ENCODE results near the gene CD55.
"Not testable (repeated sequence)": the region's sequence is repeated elsewhere in the genome, so short reads cannot be mapped to it uniquely, and the experiment has no call there.

CD55 gene

DNA sequence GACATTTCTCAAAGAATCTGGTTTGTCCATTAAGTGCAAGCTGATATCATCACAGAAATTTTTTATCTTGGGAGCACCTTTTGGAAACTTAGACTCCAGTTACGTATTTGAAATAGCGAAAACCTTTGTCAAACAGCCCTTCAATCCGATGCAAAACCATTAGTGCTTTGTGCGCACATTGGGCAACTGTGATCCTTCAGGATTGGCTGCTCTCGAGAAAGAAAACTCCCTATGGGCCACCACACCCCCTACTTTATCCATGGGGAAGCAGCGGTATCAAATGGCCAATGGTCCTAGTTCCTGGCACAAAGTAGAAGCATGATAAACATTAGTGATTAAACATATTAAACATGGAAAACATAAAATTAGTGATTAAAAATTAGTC lies 16.0 kb upstream of the CD55 start:
- no peak for DNase-seq (ENCODE audit: low read depth in 2 of 2)

DNA sequence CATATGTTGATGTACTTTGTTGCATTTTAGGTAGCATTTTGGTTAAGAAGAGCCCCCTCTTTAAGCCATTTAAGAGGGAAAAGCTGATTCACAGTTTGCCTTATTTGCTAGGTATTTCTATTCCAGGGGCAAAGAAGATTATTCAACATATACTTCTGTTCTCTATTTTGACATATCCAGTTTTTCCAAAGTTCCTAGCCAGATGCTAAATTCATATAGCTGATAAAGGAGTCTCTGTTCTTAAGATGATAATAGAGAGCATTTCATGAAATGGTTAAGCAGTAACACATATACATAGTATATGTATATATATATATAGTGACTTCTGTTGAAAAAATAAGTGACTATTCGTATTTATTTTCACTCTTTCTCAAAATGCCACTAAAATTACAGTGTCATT lies 15.5 kb upstream of the CD55 start:
- no peak for DNase-seq (ENCODE audit: low read depth in 2 of 2)

DNA sequence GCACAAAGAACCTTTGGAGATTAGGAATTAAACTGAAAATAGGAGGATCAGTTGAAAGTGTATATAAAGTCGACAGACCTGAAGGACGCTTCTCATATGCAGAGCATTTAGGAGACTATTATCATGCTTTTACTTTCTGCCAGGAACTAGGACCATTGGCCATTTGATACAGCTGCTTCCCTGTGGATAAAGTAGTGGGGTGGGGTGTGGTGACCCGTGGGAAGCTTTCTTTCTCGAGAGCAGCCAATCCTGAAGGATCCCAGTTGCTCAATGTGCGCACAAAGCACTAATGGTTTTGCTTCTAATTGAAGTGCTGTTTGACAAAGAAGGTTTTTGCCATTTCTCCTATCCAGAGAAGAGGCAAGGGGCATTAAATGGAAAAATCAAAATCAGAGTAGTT lies 14.9 kb upstream of the CD55 start:
- DNase-seq (ENCODE audit: low read depth in 2 of 2): no peak

DNA sequence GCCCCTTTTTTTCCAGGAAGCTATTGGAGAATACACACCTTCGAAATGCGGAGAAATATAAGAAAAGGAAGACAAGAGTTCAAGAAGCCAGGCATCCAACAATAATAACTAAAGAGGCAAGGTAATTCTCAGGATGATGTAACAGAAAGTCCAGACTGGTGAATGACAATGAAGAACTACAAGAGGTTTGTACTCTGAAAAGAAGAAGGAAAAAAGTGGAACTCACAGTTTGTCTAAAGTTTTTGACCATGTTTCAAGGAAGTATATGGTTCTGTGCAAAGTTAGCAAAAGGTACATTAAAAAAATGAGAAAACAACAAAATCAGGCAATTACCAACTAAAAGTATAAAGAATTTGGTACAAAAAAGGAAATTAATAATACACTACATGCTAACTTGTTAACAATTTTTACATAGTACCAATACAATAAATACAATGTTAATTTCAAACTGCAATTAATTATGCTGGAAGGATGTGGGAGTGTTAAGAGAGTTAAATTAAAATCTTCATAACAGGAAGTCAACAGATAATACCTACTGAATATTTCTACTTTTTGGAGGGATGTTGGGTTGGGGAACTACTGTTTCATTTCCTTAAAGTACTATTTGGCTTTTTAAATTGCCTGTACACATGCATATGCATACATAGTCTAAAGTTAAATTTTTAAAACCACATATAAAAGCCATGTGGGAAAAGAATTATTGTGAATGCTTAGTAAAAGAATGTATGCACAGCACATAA lies 12.9 kb upstream of the CD55 start:
- no peak for DNase-seq (ENCODE audit: low read depth in 2 of 2)

DNA sequence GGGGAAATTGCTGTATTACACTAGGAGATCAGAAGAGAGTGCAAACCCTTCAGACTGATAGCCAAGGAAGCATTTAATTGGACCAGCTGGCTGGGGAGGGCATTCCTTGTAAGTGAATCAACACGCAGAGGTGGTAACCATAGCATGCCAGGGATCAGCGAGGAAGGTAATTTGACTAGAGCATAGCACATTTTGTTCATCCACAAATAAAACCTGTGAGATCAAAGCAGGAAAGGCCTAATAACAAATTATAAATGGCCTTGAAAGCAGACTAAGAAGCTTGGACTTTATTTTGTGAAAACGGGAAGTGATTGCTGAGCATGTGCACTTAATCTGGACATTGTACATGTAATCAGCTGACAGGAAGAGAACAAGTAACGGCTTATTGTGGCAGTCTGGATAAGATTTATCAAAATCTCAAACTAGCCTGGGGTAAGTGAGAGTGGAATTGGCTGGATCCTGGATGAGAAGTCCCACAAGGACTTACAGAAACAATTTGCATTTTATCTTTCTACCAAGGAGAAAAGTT lies 11.7 kb upstream of the CD55 start:
- no peak for DNase-seq (ENCODE audit: low read depth in 2 of 2)

DNA sequence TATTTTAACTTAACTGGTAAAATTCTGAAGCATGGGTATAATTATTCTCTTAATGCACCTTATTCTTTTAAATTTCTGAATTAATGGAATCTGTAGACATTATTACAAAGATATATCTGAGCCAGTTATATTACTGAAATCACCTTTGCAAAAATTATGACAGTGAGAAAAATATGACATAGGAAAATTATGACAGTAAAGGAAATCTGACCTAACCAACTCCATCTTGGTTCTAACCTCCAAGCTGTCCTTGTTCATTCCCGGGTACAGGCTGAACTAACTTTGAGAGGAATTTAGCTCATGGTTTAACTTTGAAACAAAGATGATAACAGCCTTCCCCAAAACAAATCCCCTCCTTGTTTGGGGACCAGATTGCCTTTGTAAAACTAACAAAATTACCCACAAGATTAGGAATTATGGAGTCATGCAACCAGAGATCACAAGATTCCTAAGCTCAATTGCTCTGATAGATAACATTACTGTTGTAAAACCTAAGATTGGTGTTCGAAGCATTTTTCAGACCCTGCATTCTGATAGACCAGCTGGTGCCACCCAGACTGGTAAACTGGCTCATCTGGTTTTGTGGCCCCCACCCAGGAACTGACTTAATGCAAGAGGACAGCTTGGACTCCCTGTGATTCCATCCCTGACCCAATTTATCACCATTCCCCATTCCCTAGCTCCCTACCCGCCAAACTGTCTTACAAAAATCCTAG lies 9.4 kb upstream of the CD55 start:
- DNase-seq (ENCODE audit: low read depth in 2 of 2): no peak

DNA sequence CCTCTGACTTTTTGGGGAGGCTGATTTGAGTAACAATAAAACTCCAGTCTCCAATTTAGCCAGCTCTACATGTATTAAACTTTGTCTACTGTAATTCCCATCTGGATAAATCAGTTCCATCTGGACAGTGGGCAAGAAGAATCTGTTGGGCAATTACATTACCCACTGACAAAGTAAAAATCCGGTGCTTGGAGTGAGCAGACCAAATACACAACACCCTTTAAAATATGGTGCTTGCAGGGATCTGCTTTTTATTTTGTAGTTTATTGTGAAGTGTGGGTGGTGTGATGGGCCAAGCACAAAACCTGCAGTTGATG lies 8.9 kb upstream of the CD55 start:
- no peak for DNase-seq (ENCODE audit: low read depth in 2 of 2)

DNA sequence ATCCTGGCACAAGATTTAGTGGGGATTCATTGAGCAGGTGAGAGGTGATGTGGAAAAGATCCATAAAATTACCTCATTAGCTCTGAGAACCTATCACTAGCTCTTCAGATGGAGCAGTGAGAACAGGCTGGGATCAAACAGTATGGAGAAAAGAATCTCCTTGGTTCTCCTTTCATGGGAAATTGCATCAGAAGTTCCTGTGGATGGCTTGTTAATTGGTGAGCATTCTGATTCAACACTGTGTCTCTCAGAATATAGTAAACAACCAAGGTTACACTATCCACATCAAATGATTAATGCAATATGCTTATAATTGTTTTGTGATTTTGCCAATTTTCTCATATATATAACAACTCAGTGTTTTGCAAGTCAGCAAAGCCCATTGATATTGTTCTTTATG lies 8.3 kb upstream of the CD55 start:
- no peak for DNase-seq (ENCODE audit: low read depth in 2 of 2)

DNA sequence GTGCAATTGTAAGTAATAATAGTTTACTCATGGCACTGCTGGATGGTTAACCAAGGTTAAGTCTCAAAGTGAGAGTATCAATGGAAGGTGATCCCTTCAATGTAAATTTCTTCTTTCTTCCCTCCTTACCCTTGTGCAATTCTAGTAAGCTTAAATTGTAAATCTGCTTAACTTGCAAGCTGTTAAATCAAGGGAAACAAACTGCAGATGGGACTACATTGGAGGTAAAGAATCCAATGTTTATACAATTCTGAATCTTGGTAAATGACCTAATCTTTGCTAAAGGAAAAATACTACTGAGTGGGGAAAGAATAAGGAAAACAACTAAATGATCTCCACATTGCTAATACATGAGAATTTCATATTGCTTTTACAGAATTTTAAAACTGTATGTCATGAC lies 6.7 kb upstream of the CD55 start:
- no peak for DNase-seq (ENCODE audit: low read depth in 2 of 2)

DNA sequence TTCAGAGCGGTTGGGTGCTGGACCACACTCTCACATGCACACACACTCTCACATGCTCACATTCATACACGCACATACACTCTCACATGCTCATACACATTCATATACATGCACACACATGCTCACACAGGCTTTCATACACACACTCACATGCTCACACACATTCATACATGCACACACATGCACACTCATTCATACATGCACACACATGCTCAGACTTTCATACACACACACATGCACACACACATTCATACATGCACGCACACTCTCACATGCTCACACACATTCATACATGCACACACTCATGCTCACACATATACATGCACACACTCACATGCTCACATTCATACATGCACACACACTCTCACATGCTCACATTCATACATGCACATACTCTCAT lies 6.0 kb upstream of the CD55 start:
- no peak for DNase-seq (ENCODE audit: low read depth in 2 of 2)

DNA sequence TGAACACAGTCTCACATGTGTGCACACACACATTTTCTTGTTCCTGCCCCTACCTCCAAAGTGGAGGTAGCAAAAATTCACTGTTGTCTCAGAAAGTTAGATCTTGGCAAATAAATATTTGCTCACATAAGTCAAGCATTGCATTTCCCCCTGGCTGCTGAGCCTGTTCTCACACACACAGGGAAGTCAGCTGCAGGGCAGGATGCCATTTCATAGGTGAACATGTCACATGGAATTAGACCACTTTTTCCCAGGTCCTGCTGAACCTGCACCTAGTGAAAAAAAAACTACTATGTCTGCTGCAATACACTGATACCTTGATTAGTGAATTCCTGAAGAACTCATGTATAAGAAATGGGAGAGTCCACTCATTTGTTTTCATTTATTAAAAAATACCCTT lies 5.3 kb upstream of the CD55 start:
- no peak for DNase-seq (ENCODE audit: low read depth in 2 of 2)

DNA sequence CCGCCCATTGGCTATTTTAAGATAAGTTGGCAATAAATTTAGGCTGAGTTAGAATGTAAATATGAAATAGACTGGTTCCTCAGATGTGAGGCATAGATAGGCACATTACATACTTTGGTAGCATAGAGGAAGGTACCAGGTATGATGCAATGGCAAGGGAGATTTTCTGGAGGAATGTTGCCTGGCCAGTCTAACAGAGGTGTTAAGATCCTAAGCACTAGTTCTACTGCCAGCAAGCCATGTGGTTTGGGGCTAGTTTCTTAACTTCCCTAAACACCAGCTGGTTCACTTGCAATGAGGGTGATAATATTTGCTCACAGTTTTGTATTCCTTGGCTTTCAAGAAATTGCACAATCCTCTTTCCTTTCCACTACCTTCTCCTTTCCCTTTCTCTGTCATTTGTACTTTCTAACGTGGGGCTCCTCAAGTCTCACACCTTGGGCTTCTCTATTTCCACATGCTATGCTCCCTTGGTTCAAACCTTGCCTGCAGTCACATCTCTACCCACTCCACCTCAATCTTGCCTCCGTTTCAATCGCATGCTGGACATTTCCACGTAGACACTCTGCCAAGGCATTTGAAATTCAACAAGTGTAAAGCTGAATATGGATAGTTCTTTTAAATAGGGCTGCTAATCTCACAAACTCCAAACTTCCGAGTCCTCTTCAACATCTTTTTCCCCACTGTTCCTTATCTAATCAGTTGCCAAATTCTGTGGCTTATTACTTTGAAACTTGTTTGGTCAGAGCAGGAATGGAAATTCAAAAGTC lies 4.7 kb upstream of the CD55 start:
- no peak for DNase-seq (ENCODE audit: low read depth in 2 of 2)

DNA sequence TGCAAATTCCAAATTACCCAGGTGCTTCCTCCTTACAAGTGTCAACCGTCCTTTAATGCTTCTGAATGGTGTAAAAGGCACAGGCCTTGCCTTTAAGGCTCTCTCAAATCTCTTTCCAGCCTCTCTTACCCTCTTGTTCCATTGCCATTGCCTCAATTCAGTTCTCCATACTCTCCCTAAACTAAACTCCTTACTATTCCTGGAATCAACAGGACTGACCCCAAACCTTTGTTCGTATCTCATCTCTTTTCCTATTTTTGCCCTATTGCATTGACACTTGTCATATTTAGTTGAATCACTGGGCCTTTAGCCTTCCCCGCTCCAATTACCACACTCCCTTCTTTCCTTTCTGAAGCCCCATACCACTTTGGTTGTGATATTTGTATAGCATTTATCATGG lies 3.9 kb upstream of the CD55 start:
- DNase-seq (ENCODE audit: low read depth in 2 of 2): no peak

DNA sequence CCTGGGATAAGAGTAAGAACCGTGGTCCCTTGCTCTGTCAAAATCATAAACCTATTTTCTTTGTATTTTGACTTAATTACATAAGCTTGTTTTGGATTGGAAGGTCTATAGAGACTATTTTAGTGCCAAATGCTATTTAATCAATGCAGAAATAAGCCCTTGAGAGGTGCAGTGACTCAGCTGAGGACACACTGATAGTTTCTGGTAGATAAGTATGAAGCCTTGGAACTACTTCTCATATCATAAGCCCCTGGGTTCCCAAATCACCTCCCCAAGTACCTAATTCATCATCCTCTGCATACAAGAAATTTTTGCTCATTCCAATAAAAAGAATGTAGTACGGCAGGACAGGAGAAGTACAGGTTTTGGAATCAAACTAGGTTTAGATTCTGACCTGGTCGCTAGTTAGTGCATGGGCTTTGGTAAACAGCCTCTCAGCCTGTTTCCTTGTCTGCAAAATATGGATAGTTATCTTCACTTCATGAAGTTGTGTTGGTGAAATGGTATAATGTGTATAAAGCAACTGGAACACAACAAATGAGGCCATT lies 3.3 kb upstream of the CD55 start:
- no peak for DNase-seq (ENCODE audit: low read depth in 2 of 2)

DNA sequence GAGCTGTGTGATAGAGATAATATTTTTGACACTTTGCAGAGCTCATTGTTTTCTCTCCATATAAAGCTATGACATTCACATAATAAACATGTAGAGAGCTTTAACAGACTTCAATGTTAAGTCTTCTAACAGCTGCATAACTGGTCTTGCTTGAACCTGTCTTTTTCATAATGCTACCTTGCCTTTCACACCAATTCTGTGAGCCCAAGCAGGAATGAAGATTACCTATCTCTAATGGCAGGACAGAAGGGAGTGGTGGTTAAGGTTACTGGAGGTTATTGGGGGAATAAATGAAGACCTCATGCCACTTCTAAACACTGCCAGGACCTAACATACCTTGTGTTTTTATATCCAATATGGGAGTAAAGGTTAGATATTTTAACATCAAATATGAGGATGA lies 2.3 kb upstream of the CD55 start:
- DNase-seq (ENCODE audit: low read depth in 2 of 2): no peak

DNA sequence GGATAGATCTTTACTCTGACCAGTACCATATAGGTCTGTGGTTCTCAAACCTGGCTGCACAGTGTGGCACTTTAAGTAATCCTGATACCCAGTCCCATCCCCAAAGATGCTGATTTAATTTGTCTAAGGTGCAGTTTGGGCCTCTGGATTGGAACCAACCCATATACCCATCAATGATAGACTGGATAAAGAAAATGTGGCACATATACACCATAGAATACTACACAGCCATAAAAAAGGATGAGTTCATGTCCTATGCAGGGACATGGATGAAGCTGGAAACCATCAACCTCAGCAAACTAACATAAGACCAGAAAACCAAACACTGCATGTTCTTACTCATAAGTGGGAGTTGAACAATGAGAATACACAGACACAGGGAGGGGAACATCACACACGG lies 1.4 kb upstream of the CD55 start:
- DNase-seq (ENCODE audit: low read depth in 2 of 2): not testable (repeated sequence)

DNA sequence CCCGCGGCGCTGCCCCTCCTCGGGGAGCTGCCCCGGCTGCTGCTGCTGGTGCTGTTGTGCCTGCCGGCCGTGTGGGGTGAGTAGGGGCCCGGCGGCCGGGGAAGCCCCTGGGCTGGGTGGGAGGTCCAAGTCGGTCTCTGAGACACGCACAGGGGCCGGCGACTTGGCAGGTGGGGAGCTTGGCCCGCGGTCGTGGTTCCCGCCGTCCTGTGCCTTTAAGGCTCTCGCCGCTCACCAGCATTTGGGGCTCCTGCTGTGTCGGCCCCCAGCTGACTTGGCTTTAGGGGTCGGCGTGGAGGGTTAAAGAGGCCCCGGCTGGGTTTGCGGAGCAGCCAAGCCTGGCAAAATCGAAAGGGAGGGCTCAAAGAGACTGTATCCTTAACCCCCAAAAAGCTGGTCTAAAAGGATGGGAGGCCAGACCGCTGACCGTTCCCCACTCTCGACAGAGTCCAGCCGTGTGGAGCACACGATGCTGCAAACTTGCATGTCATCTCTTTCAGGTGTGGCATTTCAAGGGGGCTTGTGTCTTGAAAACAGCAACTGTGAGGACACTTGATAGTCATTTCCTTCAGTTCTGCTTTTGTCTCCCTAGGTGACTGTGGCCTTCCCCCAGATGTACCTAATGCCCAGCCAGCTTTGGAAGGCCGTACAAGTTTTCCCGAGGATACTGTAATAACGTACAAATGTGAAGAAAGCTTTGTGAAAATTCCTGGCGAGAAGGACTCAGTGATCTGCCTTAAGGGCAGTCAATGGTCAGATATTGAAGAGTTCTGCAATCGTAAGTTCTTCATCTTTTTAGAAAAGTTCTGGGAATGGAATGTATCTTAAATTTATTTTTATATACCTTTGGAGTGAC lies 540 bp downstream of the CD55 start:
- no peak for DNase-seq (ENCODE audit: low read depth in 2 of 2)

DNA sequence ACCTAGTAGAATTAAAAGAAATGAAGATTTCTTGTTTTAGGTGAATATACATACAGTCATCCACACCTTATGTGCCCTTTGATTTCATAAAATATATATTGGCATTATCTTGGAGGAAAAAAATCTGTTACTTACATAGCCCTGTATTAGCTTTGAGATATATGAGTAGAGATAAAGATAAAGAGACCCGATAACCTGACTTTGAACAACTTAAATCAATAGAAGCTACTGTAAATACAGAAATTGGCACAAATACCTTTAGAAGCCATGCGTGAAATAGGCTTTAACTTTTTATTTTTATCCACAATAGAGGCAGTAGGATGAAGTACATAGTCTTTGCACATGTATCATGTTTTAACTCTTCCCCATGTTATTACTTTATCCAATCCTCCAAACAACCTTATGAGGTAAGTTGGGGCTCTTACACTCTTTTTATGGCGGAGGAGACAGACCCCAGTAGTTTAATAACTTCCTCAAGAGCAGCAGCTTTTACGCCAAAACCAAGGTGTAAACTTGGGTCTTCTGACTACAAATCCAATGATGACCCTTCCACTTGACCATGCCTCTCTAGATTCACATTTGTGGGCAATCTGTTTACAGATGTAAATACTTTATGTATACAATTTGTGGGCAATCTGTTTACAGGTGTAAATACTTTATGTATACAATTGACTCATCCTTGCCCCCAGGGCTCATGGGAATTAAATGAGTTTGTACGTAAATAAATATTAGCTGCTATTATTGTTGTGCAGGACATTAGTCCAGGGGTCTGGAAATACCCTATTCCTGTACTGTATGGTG lies 2.1 kb downstream of the CD55 start:
- DNase-seq (ENCODE audit: low read depth in 2 of 2): no peak

DNA sequence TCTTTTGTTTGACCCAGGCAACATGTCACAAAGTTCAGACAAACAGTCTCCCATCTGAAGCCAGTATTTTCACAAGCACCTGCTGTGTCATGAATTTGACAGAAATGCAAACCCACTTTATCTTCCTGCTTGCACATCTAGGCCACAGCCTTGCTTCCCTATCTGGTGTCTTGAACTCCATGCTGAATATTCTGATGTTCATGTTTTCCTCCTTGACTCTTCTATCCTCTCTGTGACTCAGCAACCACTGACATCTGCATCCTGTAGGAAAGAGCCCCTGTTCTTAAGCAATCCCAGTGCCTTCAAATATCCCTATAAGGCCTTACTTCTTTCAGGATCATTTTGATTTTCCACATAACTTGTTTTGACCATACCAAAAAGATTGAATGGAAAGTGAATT lies 6.5 kb downstream of the CD55 start:
- DNase-seq (ENCODE audit: low read depth in 2 of 2): no peak

DNA sequence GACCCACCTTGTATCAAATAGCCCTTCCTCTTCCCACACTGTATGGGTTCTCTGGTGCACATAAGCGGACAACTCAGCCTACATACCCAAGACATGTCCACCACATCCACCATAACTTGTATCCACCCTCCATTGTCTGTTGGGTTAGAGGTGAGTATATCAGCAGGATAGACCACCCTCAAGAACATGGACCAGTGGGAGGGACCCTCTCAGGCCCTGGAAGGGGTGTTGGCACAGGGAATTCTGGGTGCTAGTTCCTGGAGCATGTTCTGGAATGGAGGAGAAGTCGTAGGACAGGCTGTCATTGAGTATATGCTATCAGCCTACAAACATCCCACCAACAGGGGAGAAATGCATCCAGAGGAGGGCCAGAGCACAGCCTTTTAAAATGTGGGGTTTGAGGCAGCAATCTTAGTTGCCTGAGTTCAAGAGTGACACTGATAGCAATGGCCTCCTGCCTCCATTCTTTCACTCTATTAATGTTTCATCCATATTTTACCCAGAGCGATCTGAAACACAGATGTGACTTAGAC lies 7.5 kb downstream of the CD55 start:
- no peak for DNase-seq (ENCODE audit: low read depth in 2 of 2)

DNA sequence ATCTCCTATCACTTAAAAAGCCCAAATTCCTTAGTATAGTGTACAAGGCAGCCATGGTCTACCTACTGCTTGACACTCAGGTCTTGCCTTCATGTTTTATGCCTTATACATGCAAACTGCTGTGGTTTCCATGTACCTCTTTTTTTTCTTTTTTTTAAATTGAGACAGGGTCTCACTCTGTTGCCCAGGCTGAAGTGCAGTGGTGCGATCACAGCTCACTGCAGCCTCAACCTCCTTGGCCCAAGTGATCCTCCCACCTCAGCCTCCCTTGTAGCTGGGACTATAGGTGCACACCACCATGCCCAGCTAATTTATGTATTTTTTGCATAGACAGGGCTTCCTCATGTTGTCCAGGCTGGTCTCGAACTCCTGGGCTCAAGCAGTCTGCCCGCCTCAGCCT lies 8.0 kb downstream of the CD55 start:
- no peak for DNase-seq (ENCODE audit: low read depth in 2 of 2)
